Endothelial cell of umbilical vein (primary cell): Measurements from ENCODE around the gene LARP7. TPM values are rescaled to one million over a fixed set of nuclear protein-coding genes. Genes with fewer than 3 reads are reported as not detected.

Source experiments
- BruUV-seq: library from RNA; stranded (reverse); fragments of 400-500 nt; replicated peaks from 2 replicates; lab custom pipeline; 2021; lab: Mats Ljungman, UMichigan
- CTCF ChIA-PET: fragments of 300-600, 350-600 bp; sonication (Branson Sonifier 250); formaldehyde crosslinking; loops from one replicate; lab custom pipeline; 2021; ENCODE audit warnings: antibody characterized with exemption, inconsistent platforms; lab: Charles Lee
- POLR2A ChIA-PET: fragments of 300-600, 350-600 bp; sonication (Branson Sonifier 250); formaldehyde crosslinking; loops from one replicate; lab custom pipeline; 2021; ENCODE audit warnings: antibody characterized with exemption, inconsistent platforms; lab: Charles Lee
- DNase-seq: peaks from one replicate; pipeline ENCODE4 v3.0.0-alpha.2; 2011; ENCODE audit warnings: low read depth, low spot score
- FAIRE-seq: peaks from 2 replicates; lab custom pipeline; 2011; peaks lifted over from hg19 to GRCh38; lab: Jason Lieb, UNC
- H2AFZ ChIP-seq: 2 replicates; pipeline ENCODE4 v1.6.0; 2012; ENCODE audit warnings: low read depth, low read length, control low read depth, inconsistent platforms
- H3K27ac ChIP-seq: 2 replicates; pipeline ENCODE4 v1.5.1; 2011; ENCODE audit warnings: low read depth, mild to moderate bottlenecking, control low read depth, low read length, moderate library complexity; ENCODE audit not compliant: insufficient read depth
- H3K27me3 ChIP-seq, 2 experiments: 2 replicates each; pipeline versions ENCODE4 v1.6.0 to v1.6.1; 2011; ENCODE audit warnings: low read length in 2 of 2, mixed read lengths in 1 of 2; ENCODE audit not compliant: control insufficient read depth in 2 of 2, insufficient read depth in 2 of 2
- H3K36me3 ChIP-seq, 2 experiments: 2 replicates in 1 of 2; 3 replicates in 1 of 2; pipeline ENCODE4 v1.5.1; 2011; ENCODE audit warnings: low read length in 2 of 2, mild to moderate bottlenecking in 1 of 2, moderate library complexity in 1 of 2; ENCODE audit not compliant: control insufficient read depth in 2 of 2, insufficient read depth in 2 of 2; ENCODE audit errors: extremely low read depth in 1 of 2
- H3K4me1 ChIP-seq: 3 replicates; pipeline ENCODE4 v1.5.1; 2011; ENCODE audit warnings: mild to moderate bottlenecking, low read length; ENCODE audit not compliant: control insufficient read depth, insufficient read depth; ENCODE audit errors: extremely low read depth
- H3K4me2 ChIP-seq: 2 replicates; pipeline ENCODE4 v1.6.1; 2011; ENCODE audit warnings: low read length, control low read depth, mixed read lengths; ENCODE audit not compliant: insufficient read depth
- H3K4me3 ChIP-seq, 3 experiments: fragments of 200-600 bp in 1 of 3; sonication (generic), shearing (Covaris generic) in 1 of 3; replicated peaks in 1 of 3; 2 replicates each; pipeline ENCODE4 v1.5.1; 2011 to 2016; ENCODE audit warnings: control low read depth in 3 of 3, low read length in 3 of 3, mild to moderate bottlenecking in 2 of 3, inconsistent platforms in 1 of 3, low read depth in 1 of 3, moderate library complexity in 1 of 3; ENCODE audit not compliant: insufficient read depth in 1 of 3
- H3K79me2 ChIP-seq: 2 replicates; pipeline ENCODE4 v1.6.0; 2012; ENCODE audit warnings: low read length, inconsistent platforms; ENCODE audit not compliant: control insufficient read depth, insufficient read depth
- H3K9ac ChIP-seq: replicated peaks from 2 replicates; pipeline ENCODE3; 2011; ENCODE audit warnings: low read length, control low read depth; ENCODE audit not compliant: insufficient read depth; ENCODE audit errors: extremely low read depth
- H3K9me1 ChIP-seq: replicated peaks from 3 replicates; pipeline ENCODE4 v1.6.0; 2011; ENCODE audit warnings: mild to moderate bottlenecking, low read length; ENCODE audit not compliant: control insufficient read depth, insufficient read depth; ENCODE audit errors: extremely low read depth
- H3K9me3 ChIP-seq: replicated peaks from 2 replicates; pipeline ENCODE4 v1.5.1; 2012; ENCODE audit warnings: low read length, inconsistent platforms; ENCODE audit not compliant: control insufficient read depth, insufficient read depth
- H4K20me1 ChIP-seq: replicated peaks from 2 replicates; pipeline ENCODE3; 2011; ENCODE audit warnings: mild to moderate bottlenecking, low read length; ENCODE audit not compliant: control insufficient read depth, insufficient read depth; ENCODE audit errors: extremely low read depth
- CTCF ChIP-seq, 2 donors: IDR thresholded peaks; 1 replicate in 1 of 2; 2 replicates in 1 of 2; pipeline ENCODE4 v1.5.1; 2011; ENCODE audit warnings: low read length in 2 of 2, mild to moderate bottlenecking in 2 of 2, moderate library complexity in 2 of 2, control low read depth in 1 of 2, inconsistent platforms in 1 of 2, low read depth in 1 of 2; ENCODE audit not compliant: insufficient read depth in 1 of 2; ENCODE audit errors: extremely low read depth in 1 of 2
- FOS ChIP-seq: IDR thresholded peaks from 2 replicates; pipeline ENCODE4 v1.6.1; 2011; ENCODE audit warnings: mild to moderate bottlenecking, low read length, moderate library complexity, borderline replicate concordance; ENCODE audit not compliant: insufficient read depth
- GATA2 ChIP-seq: IDR thresholded peaks from 2 replicates; pipeline ENCODE4 v1.7.0; 2011; ENCODE audit warnings: low read depth, mild to moderate bottlenecking, moderate library complexity, mixed read lengths, low read length; ENCODE audit not compliant: insufficient read length, insufficient read depth
- JUN ChIP-seq: IDR thresholded peaks from 2 replicates; pipeline ENCODE4 v1.6.1; 2011; ENCODE audit warnings: borderline replicate concordance, low read depth; ENCODE audit not compliant: insufficient read length, insufficient read depth
- MAX ChIP-seq: IDR thresholded peaks from 2 replicates; pipeline ENCODE4 v1.6.1; 2011; ENCODE audit not compliant: insufficient read depth, insufficient read length
- MYC ChIP-seq: IDR thresholded peaks from one replicate; pipeline ENCODE4 v1.6.1; 2011; ENCODE audit warnings: mild to moderate bottlenecking, low read depth, low read length
- POLR2A ChIP-seq: IDR thresholded peaks from 2 replicates; pipeline ENCODE4 v1.6.1; 2012; ENCODE audit warnings: low read depth, mild to moderate bottlenecking, control low read depth, low read length
- POLR2AphosphoS5 ChIP-seq: IDR thresholded peaks from 2 replicates; pipeline ENCODE4 v1.6.1; 2012; ENCODE audit warnings: low read depth, mild to moderate bottlenecking, control low read depth, low read length, moderate library complexity; ENCODE audit not compliant: insufficient read depth
- dilution Hi-C: fragments of 300-500 bp; cut with MboI; formaldehyde crosslinking; loops from one replicate; pipeline ENCODE4 v1.15.0; 2019; ENCODE audit warnings: low sequenced_read_pairs; ENCODE audit not compliant: extremely low pct_ligation_motif_present
- intact Hi-C: fragments of 100-400 bp; cut with micrococcal nuclease; formaldehyde crosslinking; loops from one replicate; pipeline ENCODE4 v1.10.0; 2022
- polyA plus RNA-seq, 4 experiments: library from polyadenylated mRNA; depleted of rRNA in 3 of 4; stranded (reverse) in 3 of 4; unstranded in 1 of 4; fragments of >200 nt; gene quantifications; 2 replicates each; pipeline versions ENCODE4 v1.2.1 to v1.2.3, GENCODE V29; 2011 to 2012; ENCODE audit warnings: missing spikeins in 1 of 4
- total RNA-seq: library from RNA; stranded (reverse); gene quantifications from 2 replicates; pipeline ENCODE4 v1.2.3, GENCODE V29; 2021

LARP7 gene
- total and polyA plus RNA-seq, 2 donors (not counting 3 experiments of a cell fraction or from before 2014, with no cell fraction given), result 6.9 to 35.1 TPM

- FAIRE-seq, result no peak
Measured at GRCh38 chr4:112702892-112703291, 65.9 kb downstream of the LARP7 start.

More at GRCh38 chr4:112702892-112703291, 65.9 kb downstream of the LARP7 start:
- Histone ChIP-seq H3K9me1 (no peaks in the 10 kb centered on the region), H3K4me3 (no peak overlapping the region), H2AFZ (no peak overlapping the region), H3K27ac (no peak overlapping the region), H4K20me1 (no peaks in the 10 kb centered on the region), H3K4me1 (no peaks in the 10 kb centered on the region), H3K9ac (no peak overlapping the region), H3K79me2 (no peaks in the 10 kb centered on the region), H3K4me2 (no peak overlapping the region), H3K27me3 (peaks cover 23 to 31% of the 10 kb centered on the region in 2 experiments), H3K9me3 (no peaks in the 10 kb centered on the region), H3K36me3 (no peaks in the 10 kb centered on the region)
- dilution Hi-C loops, result no loop called here
- no peak for DNase-seq
- CTCF ChIA-PET, result interaction anchor here (2.5 kb wide), 1 partner anchor 9 kb away, joined by 8 read pairs; no protein-coding TSS in a partner anchor
- intact Hi-C loops, result no loop called here
- POLR2A ChIA-PET, result no interaction called here
- TF ChIP-seq JUN (no peak), POLR2AphosphoS5 (no peak), POLR2A (no peak), MYC (no peak), MAX (no peak), CTCF (IDR thresholded peaks at IDR 0.05; ENCODE audit: extremely low read depth in 1 of 2, insufficient read depth in 1 of 2, low read depth in 1 of 2, low read length in 2 of 2) (no peak), FOS (no peak), GATA2 (no peak)
- no TSS peak for BruUV-seq
